ENCODE measurements around the gene UBXN6.

UBXN6 gene

GRCh38 chr19:4493929-4494690 lies 36.5 kb upstream of the UBXN6 start:
- DNase-seq (ENCODE audit: low read depth in 2 of 2), result no peak

DNA sequence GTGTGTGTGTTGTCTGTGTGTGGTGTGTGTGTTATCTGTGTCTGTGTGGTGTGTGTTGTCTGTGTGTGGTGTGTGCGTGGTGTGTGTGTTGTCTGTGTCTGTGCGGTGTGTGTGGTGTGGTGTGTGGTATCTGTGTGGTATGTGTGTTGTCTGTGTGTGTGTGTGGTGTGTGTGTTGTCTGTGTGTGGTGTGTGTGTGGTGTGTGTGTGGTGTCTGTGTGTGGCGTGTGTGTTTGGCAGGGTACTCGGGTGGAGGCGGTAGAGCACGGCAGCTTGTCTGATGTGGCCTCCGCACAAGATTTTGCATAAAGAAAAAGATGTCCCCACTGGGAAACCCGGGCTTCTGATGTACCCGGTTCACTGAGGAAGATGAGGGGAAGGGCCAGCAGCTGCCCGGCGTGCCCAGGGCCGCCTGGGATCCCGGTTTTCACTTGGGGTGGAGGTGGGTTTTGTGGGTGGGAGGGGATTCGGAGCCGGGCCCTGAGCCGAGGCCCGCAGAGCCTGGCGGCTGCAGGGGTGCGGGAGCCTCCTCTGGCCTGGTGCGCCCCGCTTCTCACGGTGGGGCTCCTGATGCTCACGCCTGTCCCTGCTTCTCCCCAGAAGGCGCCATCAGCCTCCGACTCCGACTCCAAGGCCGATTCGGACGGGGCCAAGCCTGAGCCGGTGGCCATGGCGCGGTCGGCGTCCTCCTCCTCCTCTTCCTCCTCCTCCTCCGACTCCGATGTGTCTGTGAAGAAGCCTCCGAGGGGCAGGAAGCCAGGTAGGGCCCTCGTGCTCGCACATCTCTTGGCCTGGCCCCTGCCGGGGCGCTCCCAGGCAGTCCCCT lies 35.7 kb upstream of the UBXN6 start:
- no peak for DNase-seq (ENCODE audit: low read depth in 2 of 2)

DNA sequence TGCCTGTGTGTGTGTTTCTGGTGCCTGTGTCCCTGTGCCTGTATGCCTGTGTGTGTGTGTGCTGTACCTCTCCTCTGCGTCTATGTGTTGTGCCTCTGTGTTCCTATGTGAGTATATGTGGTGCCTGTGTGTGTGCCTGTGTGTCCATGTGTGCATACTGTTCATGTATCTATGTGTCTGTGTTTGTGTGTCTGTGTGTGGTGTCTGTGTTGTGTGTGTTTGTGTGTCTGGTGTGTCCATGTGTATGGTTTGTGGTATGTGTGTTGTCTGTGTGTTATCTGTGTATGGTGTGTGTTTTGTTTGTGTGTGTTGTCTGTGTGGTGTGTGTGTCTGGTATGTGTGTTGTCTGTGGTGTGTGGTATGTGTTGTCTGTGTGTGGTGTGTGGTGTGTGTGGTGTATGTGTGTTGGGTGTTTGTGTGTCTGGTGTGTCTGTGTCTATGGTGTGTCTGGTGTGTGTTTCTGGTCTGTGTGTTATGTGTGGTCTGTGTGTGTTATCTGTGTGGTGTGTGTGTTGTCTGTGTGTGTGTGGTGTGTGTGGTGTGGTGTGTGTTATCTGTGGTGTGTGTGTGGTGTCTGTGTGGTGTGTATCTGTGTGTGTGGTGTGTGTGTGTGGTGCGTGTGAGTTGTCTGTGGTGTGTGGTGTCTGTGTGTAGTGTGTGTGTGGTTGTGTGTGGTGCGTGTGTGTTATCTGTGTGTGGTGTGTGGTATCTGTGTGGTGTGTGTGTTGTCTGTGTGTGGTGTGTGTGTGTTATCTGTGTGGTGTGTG lies 34.9 kb upstream of the UBXN6 start:
- no peak for DNase-seq (ENCODE audit: low read depth in 2 of 2)

DNA sequence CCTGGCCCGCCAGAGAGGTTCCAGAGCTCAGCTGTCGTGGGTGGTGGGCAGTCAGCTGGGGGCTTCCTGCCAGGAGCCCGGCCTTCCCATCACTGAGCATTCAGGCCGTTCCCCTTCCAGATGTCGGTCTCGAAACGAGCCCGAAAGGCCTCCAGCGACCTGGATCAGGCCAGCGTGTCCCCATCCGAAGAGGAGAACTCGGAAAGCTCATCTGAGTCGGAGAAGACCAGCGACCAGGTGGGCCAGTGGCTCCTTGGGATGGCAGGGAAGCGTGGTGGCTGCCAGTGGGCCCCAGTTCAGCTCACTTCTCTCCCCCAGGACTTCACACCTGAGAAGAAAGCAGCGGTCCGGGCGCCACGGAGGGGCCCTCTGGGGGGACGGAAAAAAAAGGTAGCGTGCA lies 33.9 kb upstream of the UBXN6 start:
- no peak for DNase-seq (ENCODE audit: low read depth in 2 of 2)

- no peak for DNase-seq (ENCODE audit: low read depth in 2 of 2)
These were observed 30.9 kb upstream of the UBXN6 start for GRCh38 chr19:4488496-4488895.

GRCh38 chr19:4487572-4487971 lies 30.0 kb upstream of the UBXN6 start:
- DNase-seq (ENCODE audit: low read depth in 2 of 2), result no peak

GRCh38 chr19:4483385-4483784 lies 25.8 kb upstream of the UBXN6 start:
- DNase-seq (ENCODE audit: low read depth in 2 of 2), result no peak

DNA sequence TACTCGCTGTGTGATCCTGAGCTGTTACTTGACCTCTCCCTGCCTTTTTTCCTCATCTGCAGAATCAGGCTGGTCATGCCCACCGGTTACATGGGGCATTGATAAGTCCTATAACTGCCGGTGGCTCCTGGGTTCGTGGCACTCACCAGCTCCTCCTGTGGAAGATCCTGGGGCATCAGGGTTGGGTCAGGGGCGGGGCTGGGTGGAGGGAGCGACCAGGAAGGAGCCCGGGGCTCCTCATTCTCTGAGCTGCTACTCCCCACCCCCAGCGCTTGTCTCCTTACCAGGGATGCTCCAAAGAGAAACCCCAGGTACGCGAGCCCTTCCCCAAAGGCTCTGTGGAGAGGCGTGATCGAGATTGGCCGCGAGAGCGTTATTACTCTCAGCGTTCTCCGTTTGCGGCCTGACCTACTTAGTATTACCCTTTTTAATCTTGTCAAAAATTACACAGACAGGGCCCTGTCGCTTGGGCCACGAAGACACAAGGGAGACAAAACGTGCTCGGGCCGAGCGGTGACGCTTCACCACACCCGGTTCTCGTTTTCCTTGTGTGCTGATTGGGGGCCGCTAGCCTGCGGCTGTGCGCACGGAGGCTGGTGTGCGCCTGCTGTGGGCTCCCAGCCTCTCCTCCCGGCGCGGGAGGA lies 25.2 kb upstream of the UBXN6 start:
- no peak for DNase-seq (ENCODE audit: low read depth in 2 of 2)

- no peak for DNase-seq (ENCODE audit: low read depth in 2 of 2)
These were observed 19.6 kb upstream of the UBXN6 start for GRCh38 chr19:4477034-4477801.

DNA sequence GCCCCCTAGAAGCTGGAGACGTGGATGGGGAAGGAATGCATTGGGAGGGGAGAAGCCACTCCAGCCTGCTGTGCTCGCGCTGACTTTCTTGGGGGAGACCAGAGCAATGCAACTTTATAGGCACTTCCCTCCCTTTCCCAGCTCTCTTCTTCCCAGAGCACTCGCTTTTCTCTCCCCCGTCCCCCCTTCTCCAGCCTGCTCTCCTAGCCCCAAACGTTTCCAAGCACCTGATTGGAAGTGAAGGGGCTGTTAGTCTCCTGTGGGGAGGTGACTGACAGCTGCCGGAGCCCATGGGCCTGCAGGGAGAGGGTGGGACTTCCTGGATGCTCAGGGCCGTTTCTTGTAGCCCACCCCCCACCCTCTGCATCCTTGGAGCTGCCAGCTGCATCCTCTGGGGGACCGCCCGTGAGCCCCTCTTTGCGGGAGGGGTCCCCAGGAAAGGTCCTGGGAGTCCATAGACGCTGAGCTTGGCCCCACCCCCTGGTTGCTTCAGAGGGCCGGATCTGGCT lies 17.0 kb upstream of the UBXN6 start:
- no peak for DNase-seq (ENCODE audit: low read depth in 2 of 2)

GRCh38 chr19:4473763-4474513 lies 16.3 kb upstream of the UBXN6 start:
- no peak for DNase-seq (ENCODE audit: low read depth in 2 of 2)

DNA sequence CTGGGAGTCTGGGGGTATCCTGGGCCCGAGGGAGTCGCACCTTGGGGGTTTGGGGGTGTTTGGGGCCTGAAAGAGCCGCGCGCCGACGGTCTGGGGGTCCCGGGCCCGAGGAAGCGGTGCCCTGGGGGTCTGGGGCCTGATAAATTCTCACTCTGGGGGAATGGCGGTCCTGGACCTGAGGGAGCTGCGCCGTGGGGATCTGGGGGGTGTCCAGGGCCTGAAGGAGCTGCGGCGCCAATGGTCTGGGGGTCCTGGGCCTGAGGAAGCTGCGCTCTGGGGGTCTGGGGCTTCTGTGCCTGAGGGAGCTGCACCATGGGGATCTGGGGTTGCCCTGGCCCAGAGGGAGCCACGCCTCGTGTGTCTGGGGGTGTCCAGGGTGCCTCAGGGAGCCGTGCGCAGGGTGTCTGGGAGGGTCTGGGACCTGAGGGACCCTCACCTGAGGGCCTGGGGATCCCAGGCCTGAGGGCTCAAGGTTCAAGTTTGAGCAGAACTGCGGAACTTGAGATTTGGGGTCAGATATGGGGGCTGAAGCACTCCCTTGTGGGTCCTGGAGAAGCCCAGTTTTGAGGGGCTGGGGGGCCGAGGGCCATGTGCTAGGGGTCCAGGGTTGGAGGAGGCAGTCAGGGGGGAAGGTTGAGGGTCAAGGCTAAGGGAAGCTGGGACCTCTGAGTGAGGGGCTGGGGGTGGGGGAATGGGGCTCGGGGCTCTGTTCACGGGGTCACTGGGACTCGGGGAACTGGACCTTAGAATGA lies 15.6 kb upstream of the UBXN6 start:
- DNase-seq (ENCODE audit: low read depth in 2 of 2), result no peak

DNA sequence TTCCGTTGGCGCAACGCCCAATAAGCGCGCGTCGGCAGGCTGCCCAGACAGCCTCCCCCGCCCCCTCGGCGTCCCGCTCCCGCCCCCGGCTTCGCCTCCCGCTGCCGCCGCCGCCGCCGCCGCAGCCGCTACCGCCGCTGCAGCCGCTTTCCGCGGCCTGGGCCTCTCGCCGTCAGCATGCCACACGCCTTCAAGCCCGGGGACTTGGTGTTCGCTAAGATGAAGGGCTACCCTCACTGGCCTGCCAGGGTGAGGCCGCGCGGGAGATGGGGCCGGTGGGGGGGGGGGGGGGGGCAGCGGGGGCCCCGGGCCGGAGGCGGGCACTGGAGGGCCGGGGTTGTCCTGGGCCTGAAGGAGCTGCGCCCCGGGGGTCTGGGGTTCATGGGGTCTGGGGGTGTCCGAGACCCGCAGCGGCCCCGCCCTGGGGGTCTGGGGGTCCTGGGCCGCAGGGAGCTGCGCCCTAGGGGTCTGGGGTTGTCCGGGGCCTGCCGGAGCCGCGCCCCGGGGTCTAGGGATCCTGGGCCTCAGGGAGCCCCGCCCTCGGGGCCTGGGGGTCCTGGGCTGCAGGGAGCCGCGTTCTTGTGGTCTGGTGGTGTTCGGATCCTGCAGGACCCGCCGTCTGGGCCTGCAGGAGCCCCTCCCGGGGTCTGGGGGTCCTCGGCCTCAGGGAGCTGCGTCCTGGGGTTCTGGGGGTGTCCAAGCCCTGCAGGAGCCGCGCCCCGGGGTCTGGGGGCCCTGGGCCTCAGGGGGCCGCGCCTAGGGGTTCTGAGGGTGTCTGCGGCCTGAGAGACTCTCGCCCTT lies 14.8 kb upstream of the UBXN6 start, which contains the start of gene HDGFL2:
Gene HDGFL2, plus strand, starts transcription at position 124 of the 801 bp plus-strand sequence. Its CDS starts 54 bp downstream, at position 178.
- no peak for DNase-seq (ENCODE audit: low read depth in 2 of 2)

DNA sequence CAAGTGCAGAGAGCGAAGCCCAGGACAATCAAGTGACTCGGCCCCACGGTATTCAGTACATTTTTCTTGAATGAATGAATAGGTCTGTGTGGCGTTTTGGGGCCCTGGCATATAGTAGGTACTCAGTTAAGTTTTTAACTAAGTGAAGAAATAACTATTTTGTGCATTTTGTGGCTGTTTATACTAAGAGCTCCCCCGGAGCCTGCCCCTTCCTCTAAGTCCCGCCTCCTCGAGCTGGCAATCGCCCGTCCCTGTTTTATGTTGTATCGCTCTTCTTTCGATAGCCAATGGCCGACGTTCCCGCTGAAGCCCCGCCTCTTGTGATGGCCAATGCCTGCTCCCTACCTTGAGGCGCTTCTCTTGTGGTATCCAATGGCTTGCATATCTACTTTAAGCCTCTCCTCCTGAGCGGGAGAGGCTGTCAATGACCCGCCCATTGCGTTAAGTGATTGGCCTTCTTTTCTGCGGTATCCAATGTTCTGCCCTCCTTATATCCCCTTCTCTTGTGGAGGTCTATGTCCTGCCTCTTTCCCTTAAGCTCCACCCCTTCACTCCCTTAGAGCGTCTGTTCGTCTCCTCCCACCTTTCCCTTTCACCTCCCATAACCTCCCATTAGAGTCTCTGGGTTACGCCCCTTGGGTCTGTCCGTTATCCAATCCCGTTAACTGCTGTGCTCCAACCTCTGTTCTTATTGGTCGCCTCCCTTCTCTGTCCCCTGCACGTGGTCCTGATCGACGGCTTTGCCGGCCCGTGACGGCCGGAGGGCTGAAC lies 14.0 kb upstream of the UBXN6 start:
- DNase-seq (ENCODE audit: low read depth in 2 of 2), result peak; percentile 90 to 96

GRCh38 chr19:4467835-4468234 lies 10.2 kb upstream of the UBXN6 start:
- no peak for DNase-seq (ENCODE audit: low read depth in 2 of 2)

DNA sequence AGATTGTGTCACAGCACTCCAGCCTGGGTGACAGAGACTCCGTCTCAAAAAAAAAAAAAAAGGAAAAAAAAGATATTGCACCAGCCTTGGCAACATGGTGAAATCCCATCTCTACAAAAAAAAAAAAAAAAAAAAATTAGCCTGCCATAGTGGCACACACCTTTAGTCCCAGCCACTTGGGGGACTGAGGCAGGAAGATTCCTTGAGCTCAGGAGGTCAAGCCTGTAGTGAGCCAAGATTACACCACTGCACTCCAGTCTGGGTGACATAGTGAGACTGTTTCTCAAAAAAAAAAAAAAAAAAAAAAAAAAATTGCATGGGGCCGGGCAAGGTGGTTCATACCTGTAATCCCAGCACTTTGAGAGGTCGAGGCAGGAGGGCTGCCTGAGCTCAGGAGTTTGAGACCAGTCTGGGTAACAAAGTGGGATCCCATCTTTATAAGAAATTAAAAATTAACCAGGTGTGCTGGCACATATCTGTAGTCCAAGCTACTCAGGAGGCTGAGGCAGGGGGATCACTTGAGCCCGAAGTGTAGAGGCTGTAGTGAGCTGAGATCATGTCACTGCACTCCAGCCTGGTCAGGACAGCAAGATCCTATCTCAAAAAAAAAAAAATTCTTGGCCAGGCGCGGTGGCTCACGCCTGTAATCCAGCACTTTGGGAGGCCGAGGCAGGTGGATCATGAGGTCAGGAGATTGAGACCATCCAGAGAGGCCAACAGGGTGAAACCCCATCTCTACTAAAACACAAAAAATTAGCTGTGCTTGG lies 7.4 kb upstream of the UBXN6 start:
- no peak for DNase-seq (ENCODE audit: low read depth in 2 of 2)
